H1 (cell line): Measurements from ENCODE around the gene TLE4. TPM values are rescaled to one million over a fixed set of nuclear protein-coding genes. Genes with fewer than 3 reads are reported as not detected.

Experiments used
- CTCF ChIA-PET: fragments of 300-600 bp; sonication (Branson Sonifier 250); formaldehyde crosslinking; loops from one replicate; lab custom pipeline; 2021; ENCODE audit not compliant: partially characterized antibody; lab: Charles Lee
- POLR2A ChIA-PET: fragments of 300-600 bp; sonication (Branson Sonifier 250); formaldehyde crosslinking; loops from one replicate; lab custom pipeline; 2021; ENCODE audit warnings: inconsistent platforms; ENCODE audit not compliant: partially characterized antibody; lab: Charles Lee
- DNase-seq, 2 experiments: peaks; one replicate each; pipeline versions ENCODE4 v3.0.0 to v3.0.0-alpha.2; 2010 to 2022; ENCODE audit warnings: low spot score in 2 of 2, low read depth in 1 of 2, mixed read lengths in 1 of 2
- FAIRE-seq: peaks from 2 replicates; lab custom pipeline; 2011; peaks lifted over from hg19 to GRCh38; lab: Jason Lieb, UNC
- H2AFZ ChIP-seq: 2 replicates; pipeline ENCODE4 v1.8.1; 2012; ENCODE audit warnings: low read length, inconsistent platforms
- H2AK5ac ChIP-seq: 2 replicates; pipeline ENCODE4 v1.6.1; 2013; ENCODE audit warnings: low read depth, low read length
- H2BK120ac ChIP-seq: replicated peaks from 2 replicates; pipeline ENCODE3; 2013; ENCODE audit warnings: low read depth, low read length, inconsistent platforms
- H2BK12ac ChIP-seq: 2 replicates; pipeline ENCODE4 v1.6.1; 2013; ENCODE audit warnings: low read depth, low read length
- H2BK15ac ChIP-seq: 2 replicates; pipeline ENCODE4 v1.6.1; 2013; ENCODE audit warnings: low read length
- H2BK20ac ChIP-seq: 2 replicates; pipeline ENCODE4 v1.6.1; 2013; ENCODE audit warnings: low read length
- H2BK5ac ChIP-seq: 2 replicates; pipeline ENCODE4 v1.6.1; 2013; ENCODE audit warnings: low read depth, low read length
- H3K14ac ChIP-seq: 2 replicates; pipeline ENCODE4 v1.6.1; 2013; ENCODE audit warnings: inconsistent platforms; ENCODE audit not compliant: insufficient read length
- H3K18ac ChIP-seq: 2 replicates; pipeline ENCODE4 v1.6.1; 2013; ENCODE audit warnings: low read length; ENCODE audit errors: extremely low read depth
- H3K23ac ChIP-seq: 2 replicates; pipeline ENCODE4 v1.6.1; 2013; ENCODE audit warnings: inconsistent platforms; ENCODE audit not compliant: insufficient read length
- H3K23me2 ChIP-seq: 2 replicates; pipeline ENCODE4 v1.6.1; 2013; ENCODE audit warnings: low read depth, low read length
- H3K27ac ChIP-seq: 2 replicates; pipeline ENCODE4 v1.6.1; 2011; ENCODE audit warnings: low read depth, low read length, inconsistent platforms
- H3K27me3 ChIP-seq, 4 experiments: replicated peaks in 1 of 4; 1 replicate in 1 of 4; 2 replicates in 3 of 4; pipeline versions ENCODE4 v1.6.1 to v1.8.1; 2011 to 2013; ENCODE audit warnings: low read length in 3 of 4, mild to moderate bottlenecking in 3 of 4, inconsistent platforms in 2 of 4, mixed read lengths in 2 of 4, moderate library complexity in 1 of 4; ENCODE audit not compliant: control insufficient read depth in 3 of 4, insufficient read depth in 3 of 4; ENCODE audit errors: extremely low read depth in 1 of 4
- H3K36me3 ChIP-seq, 4 experiments: 2 replicates each; pipeline versions ENCODE4 v1.6.1 to v1.8.1; 2011 to 2013; ENCODE audit warnings: mild to moderate bottlenecking in 4 of 4, low read length in 3 of 4, moderate library complexity in 2 of 4, control low read depth in 1 of 4, inconsistent platforms in 1 of 4; ENCODE audit not compliant: insufficient read depth in 4 of 4, control insufficient read depth in 2 of 4
- H3K4ac ChIP-seq: replicated peaks from 2 replicates; pipeline ENCODE3; 2013; ENCODE audit warnings: low read length, low read depth, mixed read lengths, inconsistent platforms; ENCODE audit not compliant: insufficient read length
- H3K4me1 ChIP-seq, 4 experiments: replicated peaks in 1 of 4; 1 replicate in 1 of 4; 2 replicates in 3 of 4; pipeline versions ENCODE4 v1.6.1 to v1.8.1; 2011 to 2013; ENCODE audit warnings: low read length in 3 of 4, inconsistent platforms in 2 of 4, mixed read lengths in 1 of 4; ENCODE audit not compliant: insufficient read depth in 4 of 4, control insufficient read depth in 3 of 4
- H3K4me2 ChIP-seq, 2 experiments: 2 replicates each; pipeline versions ENCODE4 v1.6.1 to v1.8.1; 2011 to 2013; ENCODE audit warnings: low read depth in 2 of 2, low read length in 2 of 2, control low read depth in 1 of 2, inconsistent platforms in 1 of 2, mild to moderate bottlenecking in 1 of 2; ENCODE audit not compliant: insufficient read depth in 1 of 2
- H3K4me3 ChIP-seq, 4 experiments: fragments of 200-600, 300-600 bp in 1 of 4; sonication (generic), shearing (Covaris generic), sonication (Bioruptor Twin) in 1 of 4; 2 replicates each; pipeline versions ENCODE4 v1.5.1 to v1.8.1; 2011 to 2016; ENCODE audit warnings: low read length in 4 of 4, low read depth in 3 of 4, control low read depth in 2 of 4, inconsistent platforms in 2 of 4, mild to moderate bottlenecking in 2 of 4, mixed read lengths in 1 of 4, moderate library complexity in 1 of 4; ENCODE audit not compliant: insufficient read depth in 2 of 4; ENCODE audit errors: extremely low read depth in 1 of 4
- H3K56ac ChIP-seq: replicated peaks from 2 replicates; pipeline ENCODE3; 2013; ENCODE audit warnings: low read depth, mild to moderate bottlenecking, mixed read lengths, low read length, inconsistent platforms; ENCODE audit not compliant: insufficient read length
- H3K79me1 ChIP-seq: 2 replicates; pipeline ENCODE4 v1.6.1; 2013; ENCODE audit warnings: low read depth, low read length, control low read depth
- H3K79me2 ChIP-seq, 2 experiments: 2 replicates each; pipeline versions ENCODE4 v1.6.1 to v1.8.1; 2012 to 2013; ENCODE audit warnings: low read length in 2 of 2, mild to moderate bottlenecking in 2 of 2, inconsistent platforms in 1 of 2; ENCODE audit not compliant: insufficient read depth in 2 of 2, control insufficient read depth in 1 of 2
- H3K9ac ChIP-seq, 4 experiments: replicated peaks in 1 of 4; 1 replicate in 1 of 4; 2 replicates in 3 of 4; pipeline versions ENCODE4 v1.6.1 to v1.8.1; 2011 to 2013; ENCODE audit warnings: low read depth in 3 of 4, low read length in 3 of 4, control low read depth in 2 of 4, mild to moderate bottlenecking in 2 of 4, moderate library complexity in 2 of 4, inconsistent platforms in 1 of 4; ENCODE audit errors: extremely low read depth in 1 of 4
- H3K9me3 ChIP-seq, 2 experiments: 2 replicates each; pipeline versions ENCODE4 v1.6.1 to v1.8.1; 2012 to 2013; ENCODE audit warnings: mild to moderate bottlenecking in 2 of 2, moderate library complexity in 2 of 2, control low read depth in 1 of 2, inconsistent platforms in 1 of 2, low read depth in 1 of 2, low read length in 1 of 2, mixed read lengths in 1 of 2; ENCODE audit not compliant: insufficient read depth in 2 of 2
- H4K20me1 ChIP-seq, 2 experiments: replicated peaks in 1 of 2; 2 replicates each; pipeline versions ENCODE3 to v1.8.1; 2011 to 2013; ENCODE audit warnings: inconsistent platforms in 2 of 2, low read length in 2 of 2, mild to moderate bottlenecking in 1 of 2; ENCODE audit not compliant: insufficient read depth in 2 of 2, control insufficient read depth in 1 of 2
- H4K5ac ChIP-seq: 2 replicates; pipeline ENCODE4 v1.6.1; 2013; ENCODE audit warnings: low read length, low read depth, mixed read lengths, inconsistent platforms; ENCODE audit not compliant: insufficient read length
- H4K8ac ChIP-seq: 2 replicates; pipeline ENCODE4 v1.8.0; 2013; ENCODE audit warnings: mild to moderate bottlenecking, moderate library complexity, low read length, inconsistent platforms; ENCODE audit not compliant: insufficient read depth; ENCODE audit errors: extremely low read depth
- H4K91ac ChIP-seq: replicated peaks from 2 replicates; pipeline ENCODE3; 2013; ENCODE audit warnings: low read length, mixed read lengths, inconsistent platforms; ENCODE audit not compliant: insufficient read length
- ASH2L ChIP-seq: fragments of 200-600, 300-600 bp; sonication (generic); IDR thresholded peaks from one replicate; pipeline ENCODE4 v1.7.1; 2017; ENCODE audit warnings: low read length
- CREB1 ChIP-seq: IDR thresholded peaks from 2 replicates; pipeline ENCODE4 v1.6.1; 2012; ENCODE audit warnings: inconsistent platforms
- EP300 ChIP-seq, 2 experiments: IDR thresholded peaks; 1 replicate in 1 of 2; 2 replicates in 1 of 2; pipeline ENCODE4 v1.6.1; 2011 to 2012; ENCODE audit warnings: low read depth in 2 of 2, low read length in 2 of 2, mild to moderate bottlenecking in 2 of 2, borderline replicate concordance in 1 of 2, inconsistent platforms in 1 of 2, moderate library complexity in 1 of 2
- EZH2 ChIP-seq: fragments of 200-600 bp; sonication (generic); IDR thresholded peaks from 2 replicates; pipeline ENCODE4 v1.7.1; 2012; ENCODE audit warnings: low read depth, mild to moderate bottlenecking, moderate library complexity, low read length, inconsistent platforms; ENCODE audit not compliant: severe bottlenecking
- JUN ChIP-seq: IDR thresholded peaks from 2 replicates; pipeline ENCODE4 v1.6.1; 2011; ENCODE audit warnings: low read depth, mild to moderate bottlenecking, improper control_type of control experiment, low read length
- KDM1A ChIP-seq: fragments of 200-600, 300-600 bp; sonication (generic); IDR thresholded peaks from 2 replicates; pipeline ENCODE4 v1.7.1; 2016; ENCODE audit warnings: mild to moderate bottlenecking, low read length, borderline replicate concordance
- POU5F1 ChIP-seq: IDR thresholded peaks from 2 replicates; pipeline ENCODE4 v1.6.1; 2011; ENCODE audit warnings: low read depth, mild to moderate bottlenecking, low read length, moderate library complexity
- RAD21 ChIP-seq, 2 experiments: IDR thresholded peaks in 1 of 2; conservative IDR thresholded peaks in 1 of 2; 2 replicates each; pipeline ENCODE4 v1.6.1; 2011; ENCODE audit warnings: low read depth in 2 of 2, low read length in 2 of 2, improper control_type of control experiment in 1 of 2, inconsistent platforms in 1 of 2, mild to moderate bottlenecking in 1 of 2, moderate library complexity in 1 of 2
- RBBP5 ChIP-seq: IDR thresholded peaks from 2 replicates; pipeline ENCODE4 v1.7.1; 2012; ENCODE audit warnings: low read depth, mild to moderate bottlenecking, inconsistent platforms, low read length, moderate library complexity, borderline replicate concordance
- TAF1 ChIP-seq: IDR thresholded peaks from 2 replicates; pipeline ENCODE4 v1.6.1; 2011; ENCODE audit warnings: mild to moderate bottlenecking, low read depth, low read length
- TAF7 ChIP-seq: optimal IDR thresholded peaks from 2 replicates; pipeline ENCODE3; 2011; ENCODE audit warnings: low read depth, mild to moderate bottlenecking, inconsistent platforms, low read length, moderate library complexity, borderline replicate concordance
- WGBS, 2 experiments: shearing (Covaris generic) in 1 of 2; methylation state at CpG; one replicate each; pipeline versions ENCODE4 v1.1.6 to v1.1.7; 2013 to 2015; ENCODE audit warnings: low lambda C conversion rate in 2 of 2, mixed read lengths in 2 of 2, inconsistent platforms in 1 of 2, low coverage in 1 of 2, missing lambda C conversion rate in 1 of 2; ENCODE audit not compliant: insufficient replicate concordance in 2 of 2, insufficient coverage in 1 of 2, insufficient read length in 1 of 2; ENCODE audit errors: extremely low coverage in 1 of 2, missing lambda C conversion rate in 1 of 2; 5-methylcytosine and 5-hydroxymethylcytosine counted together
- polyA plus RNA-seq, 7 experiments: library from polyadenylated mRNA; depleted of rRNA in 3 of 7; stranded (reverse) in 5 of 7; unstranded in 2 of 7; fragments of >200 nt in 5 of 7; fragments of 200-250 nt in 2 of 7; gene quantifications; 1 replicate in 5 of 7; 2 replicates in 1 of 7; 4 replicates in 1 of 7; pipeline versions ENCODE4 v1.2.1 to v1.2.3, GENCODE V29; 2011 to 2013; ENCODE audit warnings: missing spikeins in 2 of 7, mixed read lengths in 2 of 7
- total RNA-seq: library from RNA; stranded (reverse); fragmentation: NEBNext Ultra II Directional; extraction: Animal tissue kit (Norgen Biotek cat#: 25700); gene quantifications from 2 replicates; pipeline ENCODE4 v1.2.1, GENCODE V29; 2021
- TF ChIP-seq, protein P1 (sequence below): IDR thresholded peaks from 2 replicates; pipeline ENCODE4 v1.6.1; 2012; ENCODE audit warnings: inconsistent platforms
- TF ChIP-seq, protein P2 (sequence below): IDR thresholded peaks from 2 replicates; pipeline ENCODE4 v1.6.1; 2011; ENCODE audit warnings: low read depth, mild to moderate bottlenecking, low read length; ENCODE audit not compliant: insufficient read depth

The TLE4 gene
- total and polyA plus RNA-seq, 2 of the 8 experiments (the other 6 are each of a cell fraction or from before 2014, with no cell fraction given): 32.4 to 36.9 TPM

DNA sequence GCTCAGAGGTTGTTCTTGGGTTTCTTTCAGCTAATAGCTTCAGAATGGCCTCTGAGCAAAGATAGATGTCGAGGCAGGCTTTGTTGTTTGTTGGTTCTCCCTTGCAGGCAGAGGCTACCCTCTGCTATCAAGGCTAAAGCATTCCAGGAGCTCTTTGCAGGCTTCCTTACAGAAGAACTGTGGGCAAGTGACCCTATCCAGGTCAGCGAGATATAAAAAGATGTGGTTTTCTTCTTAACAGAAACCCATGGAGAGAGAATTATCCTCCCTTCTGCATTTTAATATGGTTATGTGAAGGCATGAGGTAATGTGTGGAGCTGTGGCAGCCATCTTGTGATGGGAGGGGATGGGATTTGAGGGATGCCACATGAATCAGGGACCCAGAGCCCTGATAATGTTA is 67.0 kb downstream of the TLE4 start:
- Histone ChIP-seq H2AK5ac (no peak overlapping the region), H3K4me3 (no peak overlapping the region), H2BK20ac (no peak overlapping the region), H3K36me3 (peaks cover 0 to 2% (median 0%) of the 10 kb centered on the region in 4 experiments; a peak in 2 of 8 replicates), H2BK12ac (no peak overlapping the region), H3K23me2 (no peaks in the 10 kb centered on the region), H4K91ac (no peak overlapping the region), H2AFZ (no peak overlapping the region), H4K20me1 (no peaks in the 10 kb centered on the region), H4K8ac (no peak overlapping the region), H3K9ac (no peak overlapping the region), H4K5ac (no peak overlapping the region), H2BK5ac (no peak overlapping the region), H3K9me3 (no peaks in the 10 kb centered on the region), H3K14ac (no peak overlapping the region), H3K27me3 (no peaks in the 10 kb centered on the region), H3K79me2 (peaks cover 0 to 3% of the 10 kb centered on the region in 2 experiments; a peak in 1 of 4 replicates), H2BK15ac (no peak overlapping the region), H3K4me2 (no peak overlapping the region), H3K56ac (no peak overlapping the region), H2BK120ac (no peak overlapping the region), H3K79me1 (no peaks in the 10 kb centered on the region), H3K23ac (no peak overlapping the region), H3K4ac (no peak overlapping the region), H3K27ac (no peak overlapping the region), H3K4me1 (no peaks in the 10 kb centered on the region), H3K18ac (no peak overlapping the region)
- DNase-seq (no peak), FAIRE-seq (no peak)
- 93% methylated on average over 2 of the region's 2 CpGs; no CpG with 5 or more reads in 1 of the 2 experiments for WGBS, 2 experiments
- ChIA-PET CTCF (interaction anchor here (1.4 kb wide), 1 partner anchor 54 kb away, joined by 3 read pairs; no protein-coding TSS in a partner anchor), POLR2A (interaction anchor here (0.8 to 1.2 kb wide), 2 partner anchors 9 to 67 kb away, joined by 3 to 5 read pairs; partner anchors contain the start of gene TLE4)
- TF ChIP-seq RAD21 (IDR thresholded peaks at IDR 0.05 in 1 of 2, conservative IDR thresholded peaks at IDR 0.05 in 1 of 2; ENCODE audit: low read depth in 2 of 2, low read length in 2 of 2) (no peak), KDM1A (no peak), TAF7 (no peak), POU5F1 (no peak), ASH2L (no peak), TAF1 (no peak), RBBP5 (no peak), EZH2 (no peak), EP300 (IDR thresholded peaks at IDR 0.05; ENCODE audit: borderline replicate concordance in 1 of 2, low read depth in 2 of 2, low read length in 2 of 2) (no peak), CREB1 (no peak), JUN (no peak)
- TF ChIP-seq, protein P1, sequence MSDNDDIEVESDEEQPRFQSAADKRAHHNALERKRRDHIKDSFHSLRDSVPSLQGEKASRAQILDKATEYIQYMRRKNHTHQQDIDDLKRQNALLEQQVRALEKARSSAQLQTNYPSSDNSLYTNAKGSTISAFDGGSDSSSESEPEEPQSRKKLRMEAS: no peak
- TF ChIP-seq, protein P2, sequence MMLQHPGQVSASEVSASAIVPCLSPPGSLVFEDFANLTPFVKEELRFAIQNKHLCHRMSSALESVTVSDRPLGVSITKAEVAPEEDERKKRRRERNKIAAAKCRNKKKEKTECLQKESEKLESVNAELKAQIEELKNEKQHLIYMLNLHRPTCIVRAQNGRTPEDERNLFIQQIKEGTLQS: no peak
